SK-N-SH treated with all-trans-retinoic acid at 6 μM for 48 hours (cell line): Measurements from ENCODE around the gene GHRL.

Experiments used
- ARNTL ChIP-seq: fragments of 450-650 bp; formaldehyde crosslinking; IDR thresholded peaks from 2 replicates; pipeline ENCODE4 v1.5.0; 2020; ENCODE audit warnings: low read depth, mild to moderate bottlenecking, moderate library complexity, borderline replicate concordance
- CREB5 ChIP-seq: fragments of 250-450 bp; sonication (Bioruptor Pico); IDR thresholded peaks from 2 replicates; pipeline ENCODE4 v1.5.1; 2020; ENCODE audit warnings: low read depth, mild to moderate bottlenecking, moderate library complexity
- CSDC2 ChIP-seq: fragments of 250-450 bp; sonication (Bioruptor Pico); IDR thresholded peaks from 2 replicates; pipeline ENCODE4 v1.5.0; 2020; ENCODE audit warnings: mild to moderate bottlenecking, moderate library complexity
- CSRNP3 ChIP-seq: fragments of 250-450 bp; sonication (Bioruptor Pico); IDR thresholded peaks from 2 replicates; pipeline ENCODE4 v1.5.1; 2021; ENCODE audit warnings: mild to moderate bottlenecking, moderate library complexity
- GLIS3 ChIP-seq: fragments of 250-450 bp; sonication (Bioruptor Pico); IDR thresholded peaks from 2 replicates; pipeline ENCODE4 v1.5.0; 2020; ENCODE audit warnings: mild to moderate bottlenecking, moderate library complexity
- ISL1 ChIP-seq: fragments of 250-450 bp; sonication (Bioruptor Pico); IDR thresholded peaks from 2 replicates; pipeline ENCODE4 v2.1.2; 2022; ENCODE audit warnings: mild to moderate bottlenecking, moderate library complexity
- PATZ1 ChIP-seq: fragments of 250-450 bp; sonication (Bioruptor Pico); IDR thresholded peaks from 2 replicates; pipeline ENCODE4 v1.8.0; 2020; ENCODE audit warnings: mild to moderate bottlenecking, moderate library complexity, borderline replicate concordance
- POU6F1 ChIP-seq: fragments of 250-450 bp; sonication (Bioruptor Pico); IDR thresholded peaks from 2 replicates; pipeline ENCODE4 v1.8.0; 2021; ENCODE audit warnings: low read depth, mild to moderate bottlenecking, moderate library complexity, borderline replicate concordance
- RARB ChIP-seq: fragments of 250-450 bp; sonication (Bioruptor Pico); IDR thresholded peaks from 2 replicates; pipeline ENCODE4 v1.8.0; 2021; ENCODE audit warnings: mild to moderate bottlenecking, moderate library complexity
- SNAI2 ChIP-seq: fragments of 250-450 bp; sonication (Bioruptor Pico); IDR thresholded peaks from 2 replicates; pipeline ENCODE4 v1.5.0; 2020; ENCODE audit warnings: mild to moderate bottlenecking, moderate library complexity
- TCF4 ChIP-seq: fragments of 250-450 bp; sonication (Bioruptor Pico); IDR thresholded peaks from 2 replicates; pipeline ENCODE4 v1.8.0; 2021; ENCODE audit warnings: mild to moderate bottlenecking, moderate library complexity, borderline replicate concordance
- TOX ChIP-seq: fragments of 250-450 bp; sonication (Bioruptor Pico); IDR thresholded peaks from 2 replicates; pipeline ENCODE4 v1.8.0; 2021; ENCODE audit warnings: mild to moderate bottlenecking, moderate library complexity, borderline replicate concordance
- ZC3H10 ChIP-seq: fragments of 250-450 bp; sonication (Bioruptor Pico); IDR thresholded peaks from 2 replicates; pipeline ENCODE4 v1.5.1; 2021; ENCODE audit warnings: mild to moderate bottlenecking, moderate library complexity

- TF ChIP-seq PATZ1 (CRISPR knock-in tag) (no peak), CREB5 (CRISPR knock-in tag) (no peak), CSDC2 (CRISPR knock-in tag) (no peak), TOX (CRISPR knock-in tag) (no peak), CSRNP3 (CRISPR knock-in tag) (no peak), POU6F1 (CRISPR knock-in tag) (no peak), TCF4 (CRISPR knock-in tag) (no peak), ISL1 (CRISPR knock-in tag) (no peak), ARNTL (CRISPR knock-in tag) (no peak), ZC3H10 (CRISPR knock-in tag) (no peak), RARB (CRISPR knock-in tag) (no peak), GLIS3 (CRISPR knock-in tag) (no peak), SNAI2 (CRISPR knock-in tag) (no peak)
These were observed 44.0 kb upstream of the GHRL start for GRCh38 chr3:10336761-10337160.
